ENCODE results near the gene KARS1. TPM values are rescaled to one million over a fixed set of nuclear protein-coding genes. Genes with fewer than 3 reads are reported as not detected.

Gene KARS1
- total RNA-seq, 1 experiment from 2014 or later: 253 TPM

DNA sequence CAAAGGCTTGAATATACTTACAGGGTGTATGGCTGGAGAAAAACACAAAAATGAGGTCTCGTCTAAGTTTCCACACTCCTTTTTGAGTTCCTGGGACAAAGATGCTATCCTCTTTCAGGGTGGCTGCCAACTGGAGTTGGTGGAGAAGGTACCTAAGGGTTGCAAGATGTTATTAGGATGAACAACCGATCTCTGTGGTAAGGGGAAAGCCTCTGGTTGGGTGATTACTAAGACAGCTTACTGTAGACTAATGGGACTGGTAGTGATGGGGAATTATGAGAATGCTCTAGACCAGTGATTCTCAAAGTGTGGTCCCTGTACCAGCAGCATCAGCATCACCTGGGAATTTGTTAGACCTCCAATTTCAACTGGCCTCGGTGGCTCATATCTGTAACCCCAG is 30.3 kb downstream of the KARS1 start:
- CTCF ChIA-PET: no interaction called here
- H3K27ac ChIP-seq (ENCODE audit: low read depth, low read length, poor library complexity, severe bottlenecking): no peak overlapping the region
- no peak for TF ChIP-seq EZH2 (IDR thresholded peaks at IDR 0.05; ENCODE audit: borderline replicate concordance, low read depth, low read length, poor library complexity, severe bottlenecking)
- TF ChIP-seq, protein P1, sequence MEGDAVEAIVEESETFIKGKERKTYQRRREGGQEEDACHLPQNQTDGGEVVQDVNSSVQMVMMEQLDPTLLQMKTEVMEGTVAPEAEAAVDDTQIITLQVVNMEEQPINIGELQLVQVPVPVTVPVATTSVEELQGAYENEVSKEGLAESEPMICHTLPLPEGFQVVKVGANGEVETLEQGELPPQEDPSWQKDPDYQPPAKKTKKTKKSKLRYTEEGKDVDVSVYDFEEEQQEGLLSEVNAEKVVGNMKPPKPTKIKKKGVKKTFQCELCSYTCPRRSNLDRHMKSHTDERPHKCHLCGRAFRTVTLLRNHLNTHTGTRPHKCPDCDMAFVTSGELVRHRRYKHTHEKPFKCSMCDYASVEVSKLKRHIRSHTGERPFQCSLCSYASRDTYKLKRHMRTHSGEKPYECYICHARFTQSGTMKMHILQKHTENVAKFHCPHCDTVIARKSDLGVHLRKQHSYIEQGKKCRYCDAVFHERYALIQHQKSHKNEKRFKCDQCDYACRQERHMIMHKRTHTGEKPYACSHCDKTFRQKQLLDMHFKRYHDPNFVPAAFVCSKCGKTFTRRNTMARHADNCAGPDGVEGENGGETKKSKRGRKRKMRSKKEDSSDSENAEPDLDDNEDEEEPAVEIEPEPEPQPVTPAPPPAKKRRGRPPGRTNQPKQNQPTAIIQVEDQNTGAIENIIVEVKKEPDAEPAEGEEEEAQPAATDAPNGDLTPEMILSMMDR (conservative IDR thresholded peaks at IDR 0.05; ENCODE audit: low read depth, low read length): no peak
- intact Hi-C loops (cut with micrococcal nuclease; ENCODE audit: unreplicated experiment): no loop called here
- BruUV-seq (replicated peaks): no TSS peak
- H3K4me1 ChIP-seq (ENCODE audit: insufficient read depth, low read length, poor library complexity, severe bottlenecking): peaks cover 8% of the 10 kb centered on the region
- no peaks in the 10 kb centered on the region for H3K9me3 ChIP-seq (ENCODE audit: low read depth, low read length, poor library complexity, severe bottlenecking)
- POLR2A ChIA-PET (ENCODE audit: low non-redundant PET): no interaction called here
- H3K27me3 ChIP-seq (replicated peaks; ENCODE audit: insufficient read depth, low read depth, low read length, poor library complexity): no peaks in the 10 kb centered on the region
- H3K4me3 ChIP-seq (ENCODE audit: low read depth, low read length, poor library complexity, severe bottlenecking): no peak overlapping the region
- peaks cover 35% of the 10 kb centered on the region for H3K36me3 ChIP-seq (ENCODE audit: insufficient read depth, low read length, poor library complexity, severe bottlenecking)
- DNase-seq (ENCODE audit: low spot score): no peak

DNA sequence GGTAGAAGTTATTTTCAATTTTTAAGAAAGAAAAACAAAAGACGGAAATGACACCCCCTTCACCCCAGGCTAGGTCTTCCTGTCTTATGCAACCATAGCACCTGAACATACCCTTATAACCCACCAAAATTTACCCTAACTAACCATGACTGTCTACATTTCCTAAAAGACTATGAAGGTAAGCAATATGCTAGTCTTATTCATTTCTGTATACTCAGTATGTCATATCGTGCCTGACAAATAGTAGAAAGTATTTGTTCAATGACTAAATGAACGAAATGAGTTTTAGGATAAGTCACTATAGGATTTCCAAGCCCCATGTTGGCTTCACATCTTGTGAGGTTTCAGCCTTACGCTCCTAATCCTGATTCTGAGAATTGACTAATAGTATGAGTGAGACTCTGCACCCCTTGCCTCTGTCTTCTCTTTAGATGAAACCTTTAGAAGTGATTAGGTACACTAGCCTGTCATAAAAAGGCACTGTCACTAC is 30.9 kb downstream of the KARS1 start:
- DNase-seq (ENCODE audit: low spot score): no peak
- intact Hi-C loops (cut with micrococcal nuclease; ENCODE audit: unreplicated experiment): no loop called here
- H3K4me3 ChIP-seq (ENCODE audit: low read depth, low read length, poor library complexity, severe bottlenecking): no peak overlapping the region
- no peaks in the 10 kb centered on the region for H3K27me3 ChIP-seq (replicated peaks; ENCODE audit: insufficient read depth, low read depth, low read length, poor library complexity)
- peaks cover 4% of the 10 kb centered on the region for H3K4me1 ChIP-seq (ENCODE audit: insufficient read depth, low read length, poor library complexity, severe bottlenecking)
- no TSS peak for BruUV-seq (replicated peaks)
- no peak overlapping the region for H3K27ac ChIP-seq (ENCODE audit: low read depth, low read length, poor library complexity, severe bottlenecking)
- POLR2A ChIA-PET (ENCODE audit: low non-redundant PET): no interaction called here
- H3K9me3 ChIP-seq (ENCODE audit: low read depth, low read length, poor library complexity, severe bottlenecking): no peaks in the 10 kb centered on the region
- CTCF ChIA-PET: interaction anchor here (0.6 kb wide), 1 partner anchor 99 kb away, joined by 4 read pairs; no protein-coding TSS in a partner anchor
- no peak for TF ChIP-seq EZH2 (IDR thresholded peaks at IDR 0.05; ENCODE audit: borderline replicate concordance, low read depth, low read length, poor library complexity, severe bottlenecking)
- TF ChIP-seq, protein P1 (conservative IDR thresholded peaks at IDR 0.05; ENCODE audit: low read depth, low read length): no peak
- H3K36me3 ChIP-seq (ENCODE audit: insufficient read depth, low read length, poor library complexity, severe bottlenecking): peaks cover 39% of the 10 kb centered on the region

DNA sequence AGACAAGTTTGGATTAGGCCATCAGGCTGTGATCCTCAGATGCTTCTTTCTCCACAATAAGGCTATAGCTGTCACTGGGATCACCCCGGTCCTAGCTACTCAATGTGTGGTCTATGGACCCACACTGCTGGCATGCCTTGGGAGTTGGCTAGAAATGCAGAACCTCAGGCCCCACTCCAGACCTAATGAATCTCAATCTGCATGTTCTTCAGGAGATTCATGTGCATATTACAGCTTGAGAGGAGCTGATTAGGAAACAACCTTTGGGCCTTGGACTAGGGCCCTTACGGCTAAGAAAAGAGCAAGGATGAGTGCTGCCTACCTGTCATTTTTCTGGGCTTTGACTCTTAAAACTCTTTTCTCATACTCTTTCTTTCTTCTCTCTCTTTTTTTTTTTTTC is 31.8 kb downstream of the KARS1 start:
- TF ChIP-seq EZH2 (IDR thresholded peaks at IDR 0.05; ENCODE audit: borderline replicate concordance, low read depth, low read length, poor library complexity, severe bottlenecking): no peak
- TF ChIP-seq, protein P1 (conservative IDR thresholded peaks at IDR 0.05; ENCODE audit: low read depth, low read length): no peak
- no peaks in the 10 kb centered on the region for H3K9me3 ChIP-seq (ENCODE audit: low read depth, low read length, poor library complexity, severe bottlenecking)
- H3K27me3 ChIP-seq (replicated peaks; ENCODE audit: insufficient read depth, low read depth, low read length, poor library complexity): no peaks in the 10 kb centered on the region
- H3K27ac ChIP-seq (ENCODE audit: low read depth, low read length, poor library complexity, severe bottlenecking): no peak overlapping the region
- no peak overlapping the region for H3K4me3 ChIP-seq (ENCODE audit: low read depth, low read length, poor library complexity, severe bottlenecking)
- peaks cover 47% of the 10 kb centered on the region for H3K36me3 ChIP-seq (ENCODE audit: insufficient read depth, low read length, poor library complexity, severe bottlenecking)
- H3K4me1 ChIP-seq (ENCODE audit: insufficient read depth, low read length, poor library complexity, severe bottlenecking): no peaks in the 10 kb centered on the region
- CTCF ChIA-PET: no interaction called here
- POLR2A ChIA-PET (ENCODE audit: low non-redundant PET): no interaction called here
- DNase-seq (ENCODE audit: low spot score): no peak
- no TSS peak for BruUV-seq (replicated peaks)
- intact Hi-C loops (cut with micrococcal nuclease; ENCODE audit: unreplicated experiment): no loop called here

All from A673 (cell line).